SW 1271 (cell line): Measurements from ENCODE around the gene OSBP2.

Experiments
- DNase-seq, 2 experiments: peaks; one replicate each; lab custom pipeline; 2025; lab: John Stamatoyannopoulos, UW

Gene OSBP2

GRCh38 chr22:30940685-30941362 lies 246.2 kb downstream of the OSBP2 start:
- DNase-seq, result no peak

GRCh38 chr22:30941363-30941740 lies 246.7 kb downstream of the OSBP2 start:
- no peak for DNase-seq

- no peak for DNase-seq
Measured at GRCh38 chr22:30943368-30943767, 248.7 kb downstream of the OSBP2 start.

GRCh38 chr22:30944986-30945385 lies 250.3 kb downstream of the OSBP2 start:
- no peak for DNase-seq

- no peak for DNase-seq
Measured at GRCh38 chr22:30945653-30946052, 251.0 kb downstream of the OSBP2 start.

DNA sequence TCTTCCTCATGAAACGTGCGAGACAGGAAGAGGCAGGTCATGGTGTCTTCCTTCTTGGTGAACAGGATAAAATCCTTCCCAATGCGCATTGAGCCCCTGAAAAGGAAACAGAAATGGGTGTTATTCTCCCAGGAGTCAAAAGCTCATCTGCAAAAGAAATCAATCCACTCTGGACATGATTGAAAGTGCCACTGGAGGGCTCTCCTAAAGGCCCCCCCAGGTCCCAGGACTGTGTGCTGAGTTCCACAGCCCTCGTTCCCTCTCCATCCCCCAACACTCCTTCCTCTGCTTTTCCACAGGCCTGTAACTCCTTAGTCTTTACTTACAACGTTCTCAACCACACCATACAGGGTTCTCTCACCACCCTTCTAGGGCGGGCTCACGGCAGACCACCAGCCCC lies 251.7 kb downstream of the OSBP2 start:
- no peak for DNase-seq

- DNase-seq, result no peak
Measured at GRCh38 chr22:30947173-30947815, 252.6 kb downstream of the OSBP2 start.

GRCh38 chr22:30947816-30948454 lies 253.3 kb downstream of the OSBP2 start:
- DNase-seq, result peak in 1 of 2 experiments; percentile 31

DNA sequence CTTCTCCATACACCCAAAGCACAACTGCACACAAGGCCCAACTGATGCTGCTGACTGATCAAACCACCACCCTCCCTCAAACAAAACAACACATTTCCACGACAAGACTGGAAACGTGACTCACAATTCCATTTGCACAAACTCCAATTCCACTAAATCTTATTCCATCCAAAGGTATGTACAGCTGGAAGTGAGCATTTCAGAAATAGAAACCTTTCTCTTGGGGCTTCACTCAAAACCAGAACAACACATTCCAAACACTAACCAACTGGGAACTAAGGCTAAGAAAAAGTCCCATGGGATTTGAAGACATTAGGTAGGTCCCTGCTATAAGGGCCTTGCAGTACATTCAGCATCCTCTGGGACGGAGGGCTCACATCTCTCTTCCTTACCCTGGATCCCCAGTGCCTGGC lies 254.3 kb downstream of the OSBP2 start:
- no peak for DNase-seq

GRCh38 chr22:30949934-30950660 lies 255.4 kb downstream of the OSBP2 start:
- no peak for DNase-seq

- DNase-seq, result no peak
Measured at GRCh38 chr22:30953206-30953605, 258.5 kb downstream of the OSBP2 start.

DNA sequence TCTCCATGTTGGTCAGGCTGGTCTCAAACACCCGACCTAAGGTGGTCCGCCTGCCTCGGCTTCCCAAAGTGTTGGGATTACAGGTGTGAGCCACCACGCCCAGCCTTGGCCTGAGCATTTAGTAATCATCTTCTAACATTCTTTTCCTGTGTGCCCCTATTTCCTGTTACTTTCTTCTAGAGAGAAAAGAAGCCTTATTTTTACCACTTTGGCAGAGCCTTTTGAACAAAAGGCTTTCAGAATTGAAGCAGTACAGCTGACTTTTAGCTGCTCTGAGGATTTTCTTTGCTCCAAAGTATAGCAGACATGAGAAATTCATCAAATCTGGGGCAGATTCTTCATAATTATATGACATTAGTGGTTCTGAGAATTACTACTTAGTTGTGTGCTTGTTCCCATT lies 260.5 kb downstream of the OSBP2 start:
- DNase-seq, result no peak
